T-cell (primary cell): ENCODE data around the gene DICER1. TPM values are rescaled to one million over a fixed set of nuclear protein-coding genes. Genes with fewer than 3 reads are reported as not detected.

ENCODE experiments used
- ATAC-seq, 4 experiments: fragments of 200-7000 bp in 3 of 4; fragments of 150-1000 bp in 1 of 4; cut with Tn5 transposase; replicated peaks in 1 of 4; 1 replicate in 3 of 4; 2 replicates in 1 of 4; pipeline ENCODE4 v1.10.0; 2021; ENCODE audit warnings: moderate library complexity in 3 of 4, mild to moderate bottlenecking in 2 of 4, moderate number of reproducible peaks in 1 of 4
- CTCF ChIA-PET, 2 donors: fragments of 300-600 bp; sonication (Branson Sonifier 250); formaldehyde crosslinking; loops; one replicate each; lab custom pipeline; 2022; ENCODE audit warnings: antibody characterized with exemption in 2 of 2; lab: Charles Lee
- POLR2A ChIA-PET, 2 donors: fragments of 300-600 bp; sonication (Branson Sonifier 250); formaldehyde crosslinking; loops; one replicate each; lab custom pipeline; 2022; ENCODE audit warnings: antibody characterized with exemption in 2 of 2; lab: Charles Lee
- DNase-seq, 35 experiments: peaks; one replicate each; pipeline versions ENCODE4 v3.0.0 to v3.0.0-alpha.2; 2013 to 2023
- H3K27ac ChIP-seq: one replicate; pipeline ENCODE4 v1.5.1; 2013; ENCODE audit warnings: low read length
- H3K27me3 ChIP-seq, 2 experiments: replicated peaks in 1 of 2; 1 replicate in 1 of 2; 2 replicates in 1 of 2; pipeline versions ENCODE4 v1.6.1 to v1.7.0; 2013; ENCODE audit warnings: low read length in 1 of 2, mixed read lengths in 1 of 2; ENCODE audit not compliant: control insufficient read depth in 2 of 2, insufficient read depth in 2 of 2; ENCODE audit errors: extremely low read depth in 1 of 2
- H3K36me3 ChIP-seq, 2 donors: 1 replicate in 1 of 2; 2 replicates in 1 of 2; pipeline versions ENCODE4 v1.6.1 to v1.7.0; 2013; ENCODE audit warnings: low read length in 1 of 2; ENCODE audit not compliant: control insufficient read depth in 2 of 2, insufficient read depth in 1 of 2; ENCODE audit errors: extremely low read depth in 1 of 2
- H3K4me1 ChIP-seq, 2 experiments: 1 replicate in 1 of 2; 2 replicates in 1 of 2; pipeline versions ENCODE4 v1.6.1 to v1.7.0; 2013; ENCODE audit warnings: low read length in 2 of 2, mixed read lengths in 1 of 2; ENCODE audit not compliant: insufficient read depth in 2 of 2, control insufficient read depth in 1 of 2; ENCODE audit errors: extremely low read depth in 1 of 2
- H3K4me3 ChIP-seq, 2 donors: 1 replicate in 1 of 2; 2 replicates in 1 of 2; pipeline versions ENCODE4 v1.5.1 to v1.7.0; 2013; ENCODE audit warnings: mild to moderate bottlenecking in 2 of 2, low read length in 1 of 2, moderate library complexity in 1 of 2; ENCODE audit not compliant: control insufficient read depth in 1 of 2; ENCODE audit errors: extremely low read depth in 1 of 2
- H3K9me3 ChIP-seq: 2 replicates; pipeline ENCODE4 v1.7.0; 2013
- H3K27ac Mint-ChIP-seq, 2 donors: one replicate each; pipeline ENCODE4 v1.8.0; 2020 to 2021; ENCODE audit warnings: mild to moderate bottlenecking in 2 of 2, mixed read lengths in 2 of 2
- H3K27me3 Mint-ChIP-seq, 2 donors: one replicate each; pipeline ENCODE4 v1.8.0; 2021 to 2022; ENCODE audit warnings: mixed read lengths in 2 of 2
- H3K36me3 Mint-ChIP-seq: one replicate; pipeline ENCODE4 v1.8.0; 2021; ENCODE audit warnings: mixed read lengths
- H3K4me1 Mint-ChIP-seq, 3 donors: one replicate each; pipeline ENCODE4 v1.8.0; 2020 to 2022; ENCODE audit warnings: mixed read lengths in 3 of 3, mild to moderate bottlenecking in 1 of 3
- H3K4me3 Mint-ChIP-seq, 3 donors: one replicate each; pipeline ENCODE4 v1.8.0; 2020 to 2022; ENCODE audit warnings: mild to moderate bottlenecking in 3 of 3, mixed read lengths in 3 of 3, moderate library complexity in 3 of 3
- H3K9me3 Mint-ChIP-seq, 3 donors: one replicate each; pipeline ENCODE4 v1.8.0; 2020 to 2022; ENCODE audit warnings: mixed read lengths in 3 of 3
- WGBS: methylation state at CpG from one replicate; pipeline ENCODE4 v1.1.5; 2013; ENCODE audit warnings: missing lambda C conversion rate; ENCODE audit not compliant: insufficient coverage; 5-methylcytosine and 5-hydroxymethylcytosine counted together
- total RNA-seq, 35 experiments: library from RNA in 6 of 35; stranded (reverse) in 6 of 35; fragments of 120-200 nt in 1 of 35; gene quantifications; one replicate each; pipeline versions ENCODE4 v1.2.1 to v1.2.4 and lab custom pipeline; 2013 to 2026

Gene DICER1
- total RNA-seq, 5 donors from 2014 or later (not counting 1 experiment from before 2014, with no cell fraction given), result 40.1 to 62.8 (median 57.8) TPM

GRCh38 chr14:95077345-95077744 lies 80.0 kb downstream of the DICER1 start:
- peaks cover 3 to 16% of the 10 kb centered on the region in 2 donors for H3K27me3 Mint-ChIP-seq
- ATAC-seq (no peak), DNase-seq (no peak)
- H3K4me3 Mint-ChIP-seq, result no peak overlapping the region
- WGBS, result 93% methylated on average over 6 of the region's 7 CpGs
- POLR2A ChIA-PET, result no interaction called here
- Histone ChIP-seq H3K27ac (no peak overlapping the region), H3K4me3 (no peak overlapping the region), H3K27me3 (peaks cover 2 to 3% of the 10 kb centered on the region in 2 experiments), H3K9me3 (no peaks in the 10 kb centered on the region), H3K36me3 (peaks cover 0 to under 1% of the 10 kb centered on the region in 2 donors), H3K4me1 (no peaks in the 10 kb centered on the region)
- no peaks in the 10 kb centered on the region for H3K4me1 Mint-ChIP-seq
- CTCF ChIA-PET, result interaction anchor here in 1 of 2 donors (0.5 kb wide), 1 partner anchor 340 kb away, joined by 8 read pairs; no protein-coding TSS in a partner anchor
- H3K27ac Mint-ChIP-seq, result no peak overlapping the region
- H3K9me3 Mint-ChIP-seq, result no peaks in the 10 kb centered on the region
- no peaks in the 10 kb centered on the region for H3K36me3 Mint-ChIP-seq

DNA sequence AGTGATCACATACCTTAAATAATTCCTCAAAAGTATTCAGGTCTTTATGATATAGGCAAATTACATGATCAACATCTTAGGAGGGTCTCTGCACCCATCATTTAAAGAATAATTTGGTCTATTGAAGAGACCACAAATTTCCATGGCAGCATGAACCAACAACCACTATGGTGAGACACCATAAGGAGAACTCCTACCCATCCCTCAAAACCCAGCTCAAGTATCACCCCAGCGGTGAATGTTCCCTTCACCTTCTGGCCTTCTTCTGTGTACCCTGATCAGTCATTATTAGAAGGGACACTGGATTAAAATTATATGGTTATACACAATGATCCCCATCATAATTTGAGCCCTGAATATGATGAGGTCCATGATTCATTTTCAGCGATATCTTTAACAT lies 81.5 kb downstream of the DICER1 start:
- H3K4me1 ChIP-seq, result no peaks in the 10 kb centered on the region
- CTCF ChIA-PET, result interaction anchor here in 1 of 2 donors (0.6 kb wide), 1 partner anchor 13 kb away, joined by 5 read pairs; no protein-coding TSS in a partner anchor

GRCh38 chr14:95073947-95074346 lies 83.4 kb downstream of the DICER1 start:
- no peaks in the 10 kb centered on the region for H3K9me3 Mint-ChIP-seq
- no peak overlapping the region for H3K4me3 Mint-ChIP-seq
- H3K27ac Mint-ChIP-seq, result no peak overlapping the region
- Histone ChIP-seq H3K36me3 (no peaks in the 10 kb centered on the region), H3K27me3 (peaks cover 2 to 14% of the 10 kb centered on the region in 2 experiments), H3K4me1 (no peaks in the 10 kb centered on the region), H3K9me3 (no peaks in the 10 kb centered on the region), H3K4me3 (no peak overlapping the region), H3K27ac (no peak overlapping the region)
- POLR2A ChIA-PET, result no interaction called here
- no peaks in the 10 kb centered on the region for H3K36me3 Mint-ChIP-seq
- ATAC-seq, result no peak
- DNase-seq, result no peak
- CTCF ChIA-PET, result no interaction called here
- peaks cover 5 to 32% of the 10 kb centered on the region in 2 donors for H3K27me3 Mint-ChIP-seq
- no peaks in the 10 kb centered on the region for H3K4me1 Mint-ChIP-seq
- WGBS, result 83% methylated on average over 2 of the region's 3 CpGs

More for the DNA sequence above, 81.5 kb downstream of the DICER1 start:
- POLR2A ChIA-PET, result no interaction called here
- no peak for DNase-seq
- no peak for ATAC-seq
- H3K4me1 Mint-ChIP-seq, result no peaks in the 10 kb centered on the region
- H3K4me3 Mint-ChIP-seq, result no peak overlapping the region
- no peak overlapping the region for H3K4me3 ChIP-seq
- peaks cover 2 to 6% of the 10 kb centered on the region in 2 experiments for H3K27me3 ChIP-seq
- H3K9me3 Mint-ChIP-seq, result no peaks in the 10 kb centered on the region
- no CpG with 5 or more reads among the region's 2 CpGs for WGBS
- no peak overlapping the region for H3K27ac Mint-ChIP-seq
- H3K36me3 Mint-ChIP-seq, result no peaks in the 10 kb centered on the region
- H3K27ac ChIP-seq, result no peak overlapping the region
- no peaks in the 10 kb centered on the region for H3K36me3 ChIP-seq
- no peaks in the 10 kb centered on the region for H3K9me3 ChIP-seq
- peaks cover 3 to 20% of the 10 kb centered on the region in 2 donors for H3K27me3 Mint-ChIP-seq

- no peaks in the 10 kb centered on the region for H3K4me1 ChIP-seq
- no peaks in the 10 kb centered on the region for H3K9me3 Mint-ChIP-seq
- H3K9me3 ChIP-seq, result no peaks in the 10 kb centered on the region
- H3K4me1 Mint-ChIP-seq, result no peaks in the 10 kb centered on the region
- H3K36me3 Mint-ChIP-seq, result no peaks in the 10 kb centered on the region
- H3K27me3 Mint-ChIP-seq, result peaks cover 13 to 37% of the 10 kb centered on the region in 2 donors
- POLR2A ChIA-PET, result no interaction called here
- no peak overlapping the region for H3K4me3 ChIP-seq
- no peak overlapping the region for H3K27ac Mint-ChIP-seq
- H3K36me3 ChIP-seq, result no peaks in the 10 kb centered on the region
- H3K4me3 Mint-ChIP-seq, result no peak overlapping the region
- no peak for ATAC-seq
- H3K27ac ChIP-seq, result no peak overlapping the region
- whole genome bisulfite sequencing, result 75% methylated on average over 5 of the region's 8 CpGs
- CTCF ChIA-PET, result no interaction called here
- DNase-seq, result no peak
- H3K27me3 ChIP-seq, result peaks cover 2 to 26% of the 10 kb centered on the region in 2 experiments
These were observed 84.9 kb downstream of the DICER1 start for GRCh38 chr14:95072310-95072905.

DNA sequence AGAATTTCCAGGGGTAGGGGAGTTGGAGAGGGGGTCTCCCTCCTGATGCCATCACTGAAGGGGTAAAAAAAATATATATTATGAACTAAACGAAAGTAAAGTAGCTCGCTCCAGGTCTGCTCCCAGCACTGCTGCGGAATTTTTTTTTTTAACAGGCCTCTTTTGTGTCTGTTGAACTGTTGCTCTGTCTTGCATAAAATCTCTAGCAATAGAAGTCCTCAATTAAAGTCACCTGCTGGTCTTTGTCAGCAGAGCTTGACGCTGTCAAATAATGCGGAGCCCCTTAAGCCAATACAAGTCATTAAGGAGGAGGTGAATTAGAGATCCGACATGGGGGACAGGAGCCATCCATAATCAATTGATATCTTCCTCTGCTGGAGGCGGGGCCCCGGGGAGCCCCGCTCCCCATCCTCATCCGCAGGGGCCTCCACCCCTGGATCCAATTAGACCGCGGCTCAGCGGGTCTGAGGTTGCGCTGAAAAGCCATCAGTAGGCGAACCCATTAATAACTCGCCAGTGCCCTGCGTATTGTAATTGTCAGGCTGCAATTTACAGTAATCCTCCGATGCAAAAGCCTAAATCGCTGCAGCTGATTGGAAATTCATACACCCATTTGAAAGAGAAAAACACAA lies 85.6 kb downstream of the DICER1 start:
- ATAC-seq (no peak), DNase-seq (no peak)
- H3K27ac Mint-ChIP-seq, result no peak overlapping the region
- H3K27me3 Mint-ChIP-seq, result peaks cover 13 to 36% of the 10 kb centered on the region in 2 donors
- no peak overlapping the region for H3K4me3 Mint-ChIP-seq
- Histone ChIP-seq H3K9me3 (no peaks in the 10 kb centered on the region), H3K4me3 (no peak overlapping the region), H3K4me1 (no peaks in the 10 kb centered on the region), H3K27ac (no peak overlapping the region), H3K27me3 (peaks cover 2 to 24% of the 10 kb centered on the region in 2 experiments), H3K36me3 (no peaks in the 10 kb centered on the region)
- ChIA-PET POLR2A (no interaction called here), CTCF (no interaction called here)
- no peaks in the 10 kb centered on the region for H3K4me1 Mint-ChIP-seq
- no peaks in the 10 kb centered on the region for H3K36me3 Mint-ChIP-seq
- WGBS, result 91% methylated on average over 11 of the region's 19 CpGs
- no peaks in the 10 kb centered on the region for H3K9me3 Mint-ChIP-seq

DNA sequence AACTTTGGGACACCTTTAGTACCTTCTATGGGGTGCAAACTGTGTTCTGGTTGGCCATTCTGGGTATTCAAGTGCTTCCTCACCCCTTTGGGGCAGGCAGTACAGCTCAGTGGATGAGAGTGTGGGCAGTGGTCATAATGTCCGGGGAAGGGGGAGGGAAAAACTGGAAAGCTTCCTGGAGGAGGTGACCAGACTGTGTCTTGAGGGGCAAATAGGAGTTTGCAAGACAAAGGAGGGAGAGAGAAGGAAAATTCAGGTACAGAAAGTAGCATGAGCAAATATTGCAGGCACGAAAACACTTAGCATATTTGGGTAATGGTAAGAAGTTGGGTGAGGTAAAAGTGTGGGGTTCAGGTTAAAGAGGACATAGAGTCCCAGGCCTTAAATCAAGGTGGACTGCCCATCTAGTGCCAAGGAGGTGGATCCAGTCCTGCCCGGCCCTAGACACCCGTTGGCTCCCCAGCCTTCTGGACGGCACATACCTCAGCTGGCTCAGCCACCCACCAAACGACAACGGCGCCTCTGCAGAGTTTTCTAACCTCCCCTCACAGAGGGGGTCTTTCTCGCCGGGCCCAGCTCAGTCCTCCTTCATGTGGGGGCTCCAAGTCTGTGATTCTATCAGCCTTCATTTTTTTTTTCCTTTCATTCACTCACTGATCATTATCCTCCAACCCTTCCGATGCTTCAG lies 86.4 kb downstream of the DICER1 start:
- Mint-ChIP-seq H3K27me3 (peaks cover 10 to 33% of the 10 kb centered on the region in 2 donors), H3K4me3 (no peak overlapping the region), H3K4me1 (no peaks in the 10 kb centered on the region), H3K9me3 (no peaks in the 10 kb centered on the region), H3K36me3 (no peaks in the 10 kb centered on the region), H3K27ac (no peak overlapping the region)
- POLR2A ChIA-PET, result no interaction called here
- CTCF ChIA-PET, result no interaction called here
- Histone ChIP-seq H3K9me3 (no peaks in the 10 kb centered on the region), H3K36me3 (no peaks in the 10 kb centered on the region), H3K27ac (no peak overlapping the region), H3K4me3 (no peak overlapping the region), H3K27me3 (peaks cover 2 to 24% of the 10 kb centered on the region in 2 experiments), H3K4me1 (no peaks in the 10 kb centered on the region)
- WGBS, result 81% methylated on average over 11 of the region's 11 CpGs
- ATAC-seq (no peak), DNase-seq (no peak)
